IMR-90 (cell line): ENCODE measurements around the gene FUBP3. TPM values are rescaled to one million over a fixed set of nuclear protein-coding genes. Genes with fewer than 3 reads are reported as not detected.

ENCODE experiments used
- ATAC-seq: fragments of 200-7000 bp; cut with Tn5 transposase; 2 replicates; pipeline ENCODE4 v1.9.1; 2020; ENCODE audit warnings: low read depth, mild to moderate bottlenecking, moderate library complexity
- BruUV-seq: library from RNA; stranded (reverse); fragments of 400-500 nt; replicated peaks from 2 replicates; lab custom pipeline; 2021; lab: Mats Ljungman, UMichigan
- CTCF ChIA-PET: fragments of 300-600 bp; formaldehyde crosslinking; extraction: SDS; loops from one replicate; lab custom pipeline; 2021; ENCODE audit warnings: antibody characterized with exemption; lab: Yijun Ruan, JAX
- POLR2A ChIA-PET: fragments of 300-600 bp; sonication (Branson Sonifier 250); formaldehyde crosslinking; loops from one replicate; lab custom pipeline; 2022; ENCODE audit warnings: antibody characterized with exemption; ENCODE audit not compliant: unreplicated experiment; lab: Charles Lee
- DNase-seq: peaks from one replicate; pipeline ENCODE4 v3.0.0; 2013
- H2AFZ ChIP-seq: replicated peaks from 2 replicates; pipeline ENCODE3; 2013; ENCODE audit warnings: low read length, mild to moderate bottlenecking; ENCODE audit not compliant: poor library complexity
- H2AK5ac ChIP-seq: 2 replicates; pipeline ENCODE4 v1.6.1; 2013; ENCODE audit warnings: low read depth, low read length, inconsistent platforms
- H2AK9ac ChIP-seq: replicated peaks from 2 replicates; pipeline ENCODE3; 2013; ENCODE audit warnings: mild to moderate bottlenecking, low read depth, low read length, moderate library complexity; ENCODE audit not compliant: poor library complexity
- H2BK120ac ChIP-seq: 2 replicates; pipeline ENCODE4 v1.6.1; 2013; ENCODE audit warnings: low read depth, low read length, inconsistent platforms
- H2BK15ac ChIP-seq: 3 replicates; pipeline ENCODE4 v1.6.1; 2013; ENCODE audit warnings: low read depth, low read length, inconsistent platforms
- H2BK20ac ChIP-seq: 2 replicates; pipeline ENCODE4 v1.6.1; 2013; ENCODE audit warnings: low read depth, mild to moderate bottlenecking, inconsistent platforms, low read length, moderate library complexity
- H2BK5ac ChIP-seq: 2 replicates; pipeline ENCODE4 v1.6.1; 2013; ENCODE audit warnings: mild to moderate bottlenecking, low read depth, low read length, inconsistent platforms; ENCODE audit not compliant: poor library complexity, severe bottlenecking
- H3K14ac ChIP-seq: replicated peaks from 2 replicates; pipeline ENCODE4 v1.6.1; 2013; ENCODE audit warnings: low read depth, low read length, inconsistent platforms
- H3K18ac ChIP-seq: 2 replicates; pipeline ENCODE4 v1.6.1; 2013; ENCODE audit warnings: low read depth, low read length, control low read depth
- H3K23ac ChIP-seq: 2 replicates; pipeline ENCODE4 v1.6.1; 2013; ENCODE audit warnings: low read depth, low read length, inconsistent platforms
- H3K27ac ChIP-seq: 2 replicates; pipeline ENCODE4 v1.5.1; 2013; ENCODE audit warnings: mild to moderate bottlenecking, control low read depth, low read length; ENCODE audit not compliant: insufficient read depth
- H3K27me3 ChIP-seq: 2 replicates; pipeline ENCODE4 v1.6.1; 2013; ENCODE audit warnings: low read length; ENCODE audit not compliant: control insufficient read depth, insufficient read depth
- H3K36me3 ChIP-seq: 2 replicates; pipeline ENCODE4 v1.6.1; 2013; ENCODE audit warnings: low read length, mixed read lengths; ENCODE audit not compliant: control insufficient read depth, insufficient read depth
- H3K4ac ChIP-seq: 2 replicates; pipeline ENCODE4 v1.6.1; 2013; ENCODE audit warnings: low read depth, low read length, inconsistent platforms
- H3K4me1 ChIP-seq: 2 replicates; pipeline ENCODE4 v1.6.1; 2013; ENCODE audit warnings: low read length, mixed read lengths; ENCODE audit not compliant: control insufficient read depth, insufficient read depth
- H3K4me2 ChIP-seq: 2 replicates; pipeline ENCODE4 v1.6.1; 2013; ENCODE audit warnings: low read depth, mild to moderate bottlenecking, control low read depth, low read length, moderate library complexity
- H3K4me3 ChIP-seq: 2 replicates; pipeline ENCODE4 v1.5.1; 2013; ENCODE audit warnings: low read depth, mild to moderate bottlenecking, control low read depth, low read length, moderate library complexity; ENCODE audit not compliant: insufficient read depth
- H3K56ac ChIP-seq: 2 replicates; pipeline ENCODE4 v1.6.1; 2013; ENCODE audit warnings: low read length, inconsistent platforms; ENCODE audit not compliant: insufficient read depth; ENCODE audit errors: extremely low read depth
- H3K79me1 ChIP-seq, 2 experiments: 2 replicates each; pipeline ENCODE4 v1.6.1; 2013; ENCODE audit warnings: low read length in 2 of 2, inconsistent platforms in 1 of 2, low read depth in 1 of 2
- H3K9ac ChIP-seq: 2 replicates; pipeline ENCODE4 v1.6.1; 2013; ENCODE audit warnings: low read depth, low read length, control low read depth
- H3K9me1 ChIP-seq: 2 replicates; pipeline ENCODE4 v1.6.1; 2013; ENCODE audit warnings: low read length, inconsistent platforms; ENCODE audit not compliant: insufficient read depth
- H3K9me3 ChIP-seq: 2 replicates; pipeline ENCODE4 v1.6.1; 2013; ENCODE audit warnings: low read length; ENCODE audit not compliant: control insufficient read depth, insufficient read depth
- H4K20me1 ChIP-seq: 2 replicates; pipeline ENCODE4 v1.6.1; 2013; ENCODE audit warnings: low read length, inconsistent platforms; ENCODE audit not compliant: insufficient read depth
- H4K5ac ChIP-seq: 2 replicates; pipeline ENCODE4 v1.6.1; 2013; ENCODE audit warnings: mild to moderate bottlenecking, low read depth, low read length, control low read depth
- H4K8ac ChIP-seq, 2 experiments: 2 replicates each; pipeline ENCODE4 v1.6.1; 2013; ENCODE audit warnings: low read depth in 2 of 2, low read length in 2 of 2, control low read depth in 1 of 2, inconsistent platforms in 1 of 2
- H4K91ac ChIP-seq: 2 replicates; pipeline ENCODE4 v1.6.1; 2013; ENCODE audit warnings: low read depth, low read length, inconsistent platforms; ENCODE audit not compliant: insufficient read depth
- BHLHE40 ChIP-seq: fragments of 150-350 bp; IDR thresholded peaks from 2 replicates; pipeline ENCODE4 v1.6.1; 2016; ENCODE audit warnings: mild to moderate bottlenecking, low read depth, low read length
- CEBPB ChIP-seq: IDR thresholded peaks from 2 replicates; pipeline ENCODE4 v1.6.1; 2012; ENCODE audit warnings: low read depth, low read length, improper control_type of control experiment
- CHD1 ChIP-seq: IDR thresholded peaks from 2 replicates; pipeline ENCODE4 v1.6.1; 2012; ENCODE audit warnings: low read depth, low read length, improper control_type of control experiment
- FOS ChIP-seq: fragments of 150-350 bp; IDR thresholded peaks from 2 replicates; pipeline ENCODE4 v1.6.1; 2016; ENCODE audit warnings: low read depth, low read length
- MAFK ChIP-seq: IDR thresholded peaks from 2 replicates; pipeline ENCODE4 v1.6.1; 2012; ENCODE audit warnings: low read depth, low read length, improper control_type of control experiment
- MXI1 ChIP-seq: IDR thresholded peaks from 2 replicates; pipeline ENCODE4 v1.6.1; 2012; ENCODE audit warnings: low read depth, mild to moderate bottlenecking, low read length, moderate library complexity, borderline replicate concordance
- NFE2L2 ChIP-seq: fragments of 150-350 bp; IDR thresholded peaks from 2 replicates; pipeline ENCODE4 v1.6.1; 2016; ENCODE audit warnings: low read depth, mild to moderate bottlenecking, low read length
- RAD21 ChIP-seq: IDR thresholded peaks from 2 replicates; pipeline ENCODE4 v1.6.1; 2012; ENCODE audit warnings: low read length, improper control_type of control experiment
- RFX5 ChIP-seq: IDR thresholded peaks from 2 replicates; pipeline ENCODE4 v1.8.0; 2012; ENCODE audit warnings: low read depth, mild to moderate bottlenecking, low read length, moderate library complexity
- SMC3 ChIP-seq: fragments of 150-350 bp; IDR thresholded peaks from 2 replicates; pipeline ENCODE4 v1.6.1; 2016; ENCODE audit warnings: low read depth, mild to moderate bottlenecking, antibody characterized with exemption, low read length, moderate library complexity
- USF2 ChIP-seq: fragments of 150-350 bp; IDR thresholded peaks from 2 replicates; pipeline ENCODE4 v1.6.1; 2017; ENCODE audit warnings: mild to moderate bottlenecking, antibody characterized with exemption, low read length, low read depth
- WGBS, 2 experiments: methylation state at CpG; one replicate each; pipeline versions ENCODE4 v1.1.5 to v1.1.7; 2013; ENCODE audit warnings: missing lambda C conversion rate in 2 of 2; ENCODE audit not compliant: insufficient read length in 1 of 2; ENCODE audit errors: extremely low coverage in 2 of 2; 5-methylcytosine and 5-hydroxymethylcytosine counted together
- dilution Hi-C: fragments of 300-500 bp; cut with HindIII; formaldehyde crosslinking; loops from one replicate; pipeline ENCODE4 v1.14.3; 2018; ENCODE audit warnings: low sequenced_read_pairs; ENCODE audit not compliant: unreplicated experiment
- in situ Hi-C: fragments of 300-500 bp; cut with MboI; formaldehyde crosslinking; loops from 3 replicates; pipeline ENCODE4 v1.14.3; 2019; ENCODE audit warnings: low sequenced_read_pairs, inconsistent platforms, mixed read lengths
- intact Hi-C: fragments of 100-400 bp; cut with micrococcal nuclease; formaldehyde crosslinking; loops from 2 replicates; pipeline ENCODE4 v1.10.0; 2022
- polyA plus RNA-seq, 3 experiments: library from polyadenylated mRNA; depleted of rRNA; stranded (reverse); fragments of >200 nt; gene quantifications; 2 replicates each; pipeline ENCODE4 v1.2.3, GENCODE V29; 2012; ENCODE audit warnings: low replicate concordance in 1 of 3
- total RNA-seq: library from RNA; depleted of rRNA; stranded (reverse); fragments of >200 nt; gene quantifications from 2 replicates; pipeline ENCODE4 v1.2.3, GENCODE V29; 2012

Gene FUBP3
- total and polyA plus RNA-seq, 2 of the 4 experiments (the other 2 are of a cell fraction): 32.3 to 50.1 TPM

GRCh38 chr9:130630071-130630450 lies 50.7 kb downstream of the FUBP3 start:
- Histone ChIP-seq H3K14ac (no peak overlapping the region), H2BK15ac (no peak overlapping the region), H3K79me1 (peaks cover 0 to 6% of the 10 kb centered on the region in 2 experiments; a peak in 2 of 4 replicates), H4K20me1 (peaks cover 5% of the 10 kb centered on the region; the same call in 1 of the 2 replicates), H2BK20ac (no peak overlapping the region), H2AK9ac (no peak overlapping the region), H3K27ac (no peak overlapping the region), H3K36me3 (peaks cover 88% of the 10 kb centered on the region), H4K8ac (no peak overlapping the region), H4K5ac (no peak overlapping the region), H3K9me3 (no peaks in the 10 kb centered on the region), H3K27me3 (no peaks in the 10 kb centered on the region), H2BK5ac (no peak overlapping the region), H3K4ac (no peak overlapping the region), H2AK5ac (no peak overlapping the region), H3K4me1 (no peaks in the 10 kb centered on the region), H3K23ac (no peak overlapping the region), H2BK120ac (no peak overlapping the region), H4K91ac (no peak overlapping the region), H3K9me1 (no peaks in the 10 kb centered on the region), H3K18ac (no peak overlapping the region), H3K4me2 (no peak overlapping the region), H3K56ac (no peak overlapping the region), H3K4me3 (no peak overlapping the region), H3K9ac (no peak overlapping the region), H2AFZ (no peak overlapping the region)
- no TSS peak for BruUV-seq
- 86% methylated on average over 2 of the region's 4 CpGs; no CpG with 5 or more reads in 1 of the 2 experiments for WGBS, 2 experiments
- dilution Hi-C loops: no loop called here
- DNase-seq: no peak
- intact Hi-C loops: no loop called here
- in situ Hi-C loops: no loop called here
- TF ChIP-seq MXI1 (no peak), MAFK (no peak), CHD1 (no peak), NFE2L2 (no peak), RFX5 (no peak), CEBPB (no peak), SMC3 (no peak), FOS (no peak), BHLHE40 (no peak), RAD21 (no peak), USF2 (no peak)
- no peak for ATAC-seq
- POLR2A ChIA-PET: no interaction called here
- CTCF ChIA-PET: no interaction called here
